K562 (cell line): ENCODE measurements around the gene PRTFDC1. TPM values are rescaled to one million over a fixed set of nuclear protein-coding genes. Genes with fewer than 3 reads are reported as not detected.

Experiments used
- ATAC-seq: fragments of 200-7000 bp; cut with Tn5 transposase; 3 replicates; pipeline ENCODE4 v1.9.1; 2020; ENCODE audit warnings: moderate library complexity
- BruUV-seq: library from RNA; stranded (reverse); fragments of 400-500 nt; replicated peaks from 2 replicates; lab custom pipeline; 2021; lab: Mats Ljungman, UMichigan
- CTCF ChIA-PET: fragments of 300-600 bp; formaldehyde crosslinking; extraction: SDS; loops from one replicate; lab custom pipeline; 2021; ENCODE audit warnings: low intra/inter-chr PET ratio; lab: Yijun Ruan, JAX
- POLR2A ChIA-PET: fragments of 300-600, 350-650 bp; sonication (Branson Sonifier 250); formaldehyde crosslinking; extraction: SDS; loops from one replicate; lab custom pipeline; 2021; ENCODE audit warnings: antibody characterized with exemption, inconsistent platforms; lab: Yijun Ruan, JAX
- DNase-seq, 4 experiments: peaks; one replicate each; pipeline versions ENCODE4 v3.0.0 to v3.0.0-alpha.2; 2011 to 2018; ENCODE audit warnings: low spot score in 3 of 4, mixed read lengths in 3 of 4; ENCODE audit errors: extremely low read depth in 1 of 4
- FAIRE-seq: peaks from 2 replicates; lab custom pipeline; 2011; peaks lifted over from hg19 to GRCh38; lab: Jason Lieb, UNC
- H2AFZ ChIP-seq: 2 replicates; pipeline ENCODE4 v1.6.0; 2011; ENCODE audit warnings: low read depth, low read length, control low read depth, inconsistent platforms
- H3K27ac ChIP-seq: fragments of 200-600 bp; 3 replicates; pipeline ENCODE4 v1.8.0; 2011; ENCODE audit warnings: low read depth, mild to moderate bottlenecking, control low read depth, inconsistent platforms, low read length, moderate library complexity, mixed read lengths; ENCODE audit errors: extremely low read depth
- H3K27me3 ChIP-seq, 2 experiments: fragments of 300-600 bp in 1 of 2; 2 replicates in 1 of 2; 3 replicates in 1 of 2; pipeline versions ENCODE4 v1.6.0 to v1.8.0; 2011; ENCODE audit warnings: inconsistent platforms in 2 of 2, low read length in 2 of 2, mild to moderate bottlenecking in 1 of 2, mixed read lengths in 1 of 2, moderate library complexity in 1 of 2; ENCODE audit not compliant: control insufficient read depth in 2 of 2, insufficient read depth in 2 of 2
- H3K36me3 ChIP-seq: fragments of 300-600 bp; 3 replicates; pipeline ENCODE4 v1.8.0; 2011; ENCODE audit warnings: mild to moderate bottlenecking, low read length, inconsistent platforms; ENCODE audit not compliant: control insufficient read depth, insufficient read depth
- H3K4me1 ChIP-seq, 2 experiments: fragments of 200-600 bp in 1 of 2; replicated peaks in 1 of 2; 2 replicates in 1 of 2; 3 replicates in 1 of 2; pipeline versions ENCODE4 v1.5.1 to v1.8.0; 2011; ENCODE audit warnings: inconsistent platforms in 2 of 2, low read length in 2 of 2, mild to moderate bottlenecking in 1 of 2, mixed read lengths in 1 of 2, moderate library complexity in 1 of 2; ENCODE audit not compliant: control insufficient read depth in 2 of 2, insufficient read depth in 2 of 2
- H3K4me2 ChIP-seq: 2 replicates; pipeline ENCODE4 v1.6.1; 2011; ENCODE audit warnings: low read length, control low read depth, inconsistent platforms, mixed read lengths; ENCODE audit not compliant: insufficient read depth
- H3K4me3 ChIP-seq: fragments of 200-600 bp; sonication (generic), shearing (Covaris generic); 2 replicates; pipeline ENCODE4 v1.5.1; 2016; ENCODE audit warnings: control low read depth, inconsistent platforms
- H3K79me2 ChIP-seq: fragments of 200-600 bp; 3 replicates; pipeline ENCODE4 v1.8.0; 2011; ENCODE audit warnings: low read length, inconsistent platforms; ENCODE audit not compliant: control insufficient read depth, insufficient read depth
- H3K9ac ChIP-seq, 2 experiments: 2 replicates each; pipeline versions ENCODE4 v1.6.0 to v1.6.1; 2011; ENCODE audit warnings: low read depth in 2 of 2, low read length in 2 of 2, control low read depth in 1 of 2, inconsistent platforms in 1 of 2, mild to moderate bottlenecking in 1 of 2, mixed read lengths in 1 of 2; ENCODE audit not compliant: insufficient read depth in 1 of 2
- H3K9me1 ChIP-seq: one replicate; pipeline ENCODE4 v1.6.0; 2011; ENCODE audit warnings: inconsistent platforms, mild to moderate bottlenecking, low read length, moderate library complexity; ENCODE audit not compliant: control insufficient read depth, insufficient read depth
- H3K9me3 ChIP-seq: replicated peaks from 2 replicates; pipeline ENCODE4 v1.5.1; 2011; ENCODE audit warnings: low read depth, low read length, inconsistent platforms; ENCODE audit not compliant: control insufficient read depth, insufficient read depth
- H4K20me1 ChIP-seq: replicated peaks from 2 replicates; pipeline ENCODE4 v1.6.1; 2011; ENCODE audit warnings: low read length, inconsistent platforms, mixed read lengths; ENCODE audit not compliant: control insufficient read depth, insufficient read depth
- ASH1L ChIP-seq: fragments of 450-650 bp; IDR thresholded peaks from 2 replicates; pipeline ENCODE4 v1.6.1; 2018; ENCODE audit warnings: borderline replicate concordance, mild to moderate bottlenecking, low read depth; ENCODE audit not compliant: partially characterized antibody
- CLOCK ChIP-seq: fragments of 250-450 bp; sonication (Bioruptor Pico); IDR thresholded peaks from 2 replicates; pipeline ENCODE4 v1.4.0; 2020; ENCODE audit warnings: mild to moderate bottlenecking, moderate library complexity, borderline replicate concordance
- EHMT2 ChIP-seq: fragments of 450-650 bp; IDR thresholded peaks from 2 replicates; pipeline ENCODE4 v1.6.1; 2018; ENCODE audit warnings: antibody characterized with exemption
- EP300 ChIP-seq: IDR thresholded peaks from 2 replicates; pipeline ENCODE4 v1.6.1; 2012; ENCODE audit warnings: low read length, improper control_type of control experiment
- GTF2E2 ChIP-seq: fragments of 200-800 bp; sonication (Bioruptor generic); IDR thresholded peaks from 2 replicates; pipeline ENCODE4 v1.6.1; 2016; ENCODE audit warnings: missing genetic modification characterization, missing compliant biosample characterization
- HDAC1 ChIP-seq, 2 experiments: fragments of 450-650 bp; IDR thresholded peaks; 2 replicates each; pipeline ENCODE4 v1.6.1; 2016 to 2017; ENCODE audit warnings: inconsistent platforms in 1 of 2, mild to moderate bottlenecking in 1 of 2, moderate library complexity in 1 of 2
- JUNB ChIP-seq: fragments of 450-650 bp; formaldehyde crosslinking; conservative IDR thresholded peaks from 2 replicates; pipeline ENCODE4 v1.4.0; 2020; ENCODE audit warnings: mild to moderate bottlenecking
- KDM1A ChIP-seq, 2 experiments: fragments of 450-650 bp; IDR thresholded peaks; 2 replicates each; pipeline ENCODE4 v1.6.1; 2016; ENCODE audit warnings: mild to moderate bottlenecking in 2 of 2
- MAFK ChIP-seq: IDR thresholded peaks from 2 replicates; pipeline ENCODE4 v1.6.1; 2011; ENCODE audit warnings: low read length, improper control_type of control experiment
- MTA2 ChIP-seq: fragments of 450-650 bp; IDR thresholded peaks from 2 replicates; pipeline ENCODE4 v1.6.1; 2016; ENCODE audit warnings: low read depth
- NCOA1 ChIP-seq: fragments of 450-650 bp; IDR thresholded peaks from 2 replicates; pipeline ENCODE4 v1.6.1; 2016; ENCODE audit warnings: low read depth
- NFE2 ChIP-seq: IDR thresholded peaks from 2 replicates; pipeline ENCODE4 v1.6.1; 2014; ENCODE audit warnings: antibody characterized with exemption, low read depth
- POLR2AphosphoS2 ChIP-seq: IDR thresholded peaks from 2 replicates; pipeline ENCODE4 v1.6.1; 2012; ENCODE audit warnings: low read length, improper control_type of control experiment
- SPI1 ChIP-seq: IDR thresholded peaks from 2 replicates; pipeline ENCODE4 v1.6.1; 2011; ENCODE audit warnings: low read depth, low read length, control low read depth, borderline replicate concordance
- THAP7 ChIP-seq: fragments of 250-450 bp; sonication (Bioruptor Pico); IDR thresholded peaks from 2 replicates; pipeline ENCODE4 v1.5.0; 2021
- ZBTB43 ChIP-seq: sonication (generic); formaldehyde crosslinking; IDR thresholded peaks from 2 replicates; pipeline ENCODE4 v1.8.0; 2023; ENCODE audit warnings: mild to moderate bottlenecking, missing genetic modification reagents
- ZNF212 ChIP-seq: fragments of 450-650 bp; formaldehyde crosslinking; IDR thresholded peaks from 2 replicates; pipeline ENCODE4 v1.4.0; 2020; ENCODE audit warnings: mild to moderate bottlenecking
- ZNF586 ChIP-seq: fragments of 450-650 bp; formaldehyde crosslinking; conservative IDR thresholded peaks from 2 replicates; pipeline ENCODE4 v1.4.0; 2020; ENCODE audit warnings: mild to moderate bottlenecking, moderate library complexity
- WGBS: fragments of 100-300 bp; shearing (Covaris generic); methylation state at CpG from one replicate; pipeline ENCODE4 v1.1.6; 2016; ENCODE audit warnings: low coverage, mixed read lengths; ENCODE audit not compliant: insufficient coverage; ENCODE audit errors: missing lambda C conversion rate; 5-methylcytosine and 5-hydroxymethylcytosine counted together
- in situ Hi-C: fragments of 300-500 bp; cut with MboI; formaldehyde crosslinking; loops from 4 replicates; pipeline ENCODE4 v1.15.0; 2018; ENCODE audit warnings: inconsistent platforms, mixed read lengths
- intact Hi-C: fragments of 100-400 bp; cut with micrococcal nuclease; formaldehyde crosslinking; loops from 2 replicates; pipeline ENCODE4 v1.14.2; 2022
- polyA plus RNA-seq, 8 experiments: library from polyadenylated mRNA; depleted of rRNA in 4 of 8; stranded (reverse) in 5 of 8; unstranded in 3 of 8; fragments of >200 nt; fragmentation: Nextera tagmentation in 2 of 8; fragmentation: Illumina TruSeq in 1 of 8; extraction: Ambion mirVana in 2 of 8; extraction: Trizol in 1 of 8; gene quantifications; 2 replicates each; pipeline versions ENCODE4 v1.2.1 to v1.2.3, GENCODE V29; 2011 to 2014; ENCODE audit warnings: inconsistent platforms in 1 of 8, missing spikeins in 1 of 8
- total RNA-seq, 7 experiments: library from RNA; depleted of rRNA in 6 of 7; stranded (reverse); fragments of >200 nt in 6 of 7; fragmentation: Illumina TruSeq in 2 of 7; extraction: Trizol in 2 of 7; gene quantifications; 2 replicates each; pipeline versions ENCODE4 v1.2.1 to v1.2.3, GENCODE V29; 2011 to 2021; ENCODE audit warnings: low replicate concordance in 1 of 7

PRTFDC1 gene
- total and polyA plus RNA-seq, 9 of the 15 experiments (the other 6 are each of a cell fraction or from before 2014, with no cell fraction given): 7.0 to 27.6 (median 10.0) TPM

GRCh38 chr10:24944512-24945255 is 7.7 kb downstream of the PRTFDC1 start:
- Histone ChIP-seq H4K20me1 (no peaks in the 10 kb centered on the region), H3K9me3 (no peaks in the 10 kb centered on the region), H3K4me3 (no peak overlapping the region), H3K27me3 (no peaks in the 10 kb centered on the region), H3K4me2 (peak overlapping the region; percentile 15), H3K36me3 (no peaks in the 10 kb centered on the region), H2AFZ (peak overlapping the region; percentile 20), H3K4me1 (peaks cover 11 to 15% of the 10 kb centered on the region in 2 experiments; a peak in 4 of 5 replicates), H3K9ac (peak overlapping the region in 1 of 2 experiments; percentile 65; a peak in 1 of 4 replicates), H3K27ac (peak overlapping the region; percentile 44; the same call in 1 of the 3 replicates), H3K79me2 (no peaks in the 10 kb centered on the region), H3K9me1 (no peaks in the 10 kb centered on the region)
- 23% methylated on average over 11 of the region's 11 CpGs for WGBS
- in situ Hi-C loops: no loop called here
- CTCF ChIA-PET: no interaction called here
- DNase-seq (peak; percentile 73 to 87 (median 80)), ATAC-seq (peak; percentile 85), FAIRE-seq (peak; percentile 82)
- BruUV-seq: no TSS peak
- intact Hi-C loops: no loop called here
- POLR2A ChIA-PET: interaction anchor here (1.1 to 1.3 kb wide), 3 partner anchors 8 to 15 kb away, joined by 3 to 7 read pairs (median 4); no protein-coding TSS in a partner anchor
- peak in 1 of 2 experiments; percentile 82; a peak in 2 of 4 replicates for TF ChIP-seq HDAC1 (IDR thresholded peaks at IDR 0.05)
- no peak for TF ChIP-seq MAFK
- TF ChIP-seq CLOCK (CRISPR knock-in tag): no peak
- peak; percentile 43; the same call in 1 of the 2 replicates for TF ChIP-seq EP300
- 0 out of 2 replicates have a peak, but pooled peaks have one; percentile 21 for TF ChIP-seq NCOA1
- TF ChIP-seq ZBTB43: no peak
- TF ChIP-seq JUNB: no peak
- no peak for TF ChIP-seq POLR2AphosphoS2
- TF ChIP-seq NFE2: peak; percentile 13; the same call in 1 of the 2 replicates
- peak; percentile 15 for TF ChIP-seq ASH1L
- TF ChIP-seq KDM1A (IDR thresholded peaks at IDR 0.05): peak; percentile 51 to 76; a peak in 3 of 4 replicates
- TF ChIP-seq EHMT2: peak; percentile 67
- no peak for TF ChIP-seq ZNF212 (CRISPR knock-in tag)
- no peak for TF ChIP-seq GTF2E2 (tag)
- no peak for TF ChIP-seq THAP7 (CRISPR knock-in tag)
- no peak for TF ChIP-seq ZNF586 (CRISPR knock-in tag)
- peak; percentile 54 for TF ChIP-seq MTA2
- peak; percentile 56 for TF ChIP-seq SPI1
